ENCODE measurements around the gene MKNK1. TPM values are rescaled to one million over a fixed set of nuclear protein-coding genes. Genes with fewer than 3 reads are reported as not detected.

The MKNK1 gene
- total and polyA plus RNA-seq, 2 of the 8 experiments (the other 6 are each of a cell fraction or from before 2014, with no cell fraction given), result 13.9 to 21.5 TPM

DNA sequence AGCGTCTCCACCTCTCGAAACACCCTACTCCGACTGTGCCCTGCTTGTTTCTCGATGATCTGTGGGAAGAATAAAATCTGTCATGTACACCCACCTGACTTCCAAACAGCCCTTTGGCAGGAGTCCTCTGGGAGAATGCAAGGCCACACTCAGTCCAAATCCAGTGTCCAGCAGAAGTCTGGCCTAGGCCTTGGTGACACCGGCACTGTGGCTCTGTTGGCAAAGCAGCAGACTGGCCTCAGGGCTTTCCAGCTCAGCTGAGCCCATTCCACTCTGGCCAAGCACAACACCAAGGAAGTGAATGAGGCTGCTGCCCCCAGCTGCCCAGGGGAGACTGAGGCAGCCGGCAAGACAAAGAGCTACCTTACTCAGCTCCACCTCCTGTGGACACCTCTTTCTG, 27.5 kb downstream of the MKNK1 start:
- no peak for FAIRE-seq
- no peaks in the 10 kb centered on the region for H3K9me3 ChIP-seq (ENCODE audit: insufficient read depth in 2 of 2, low read depth in 1 of 2, low read length in 1 of 2)
- H2AK5ac ChIP-seq (ENCODE audit: low read depth, low read length), result no peak overlapping the region
- no peak overlapping the region for H3K23ac ChIP-seq (ENCODE audit: insufficient read length)
- H2BK20ac ChIP-seq (ENCODE audit: low read length), result no peak overlapping the region
- no peak overlapping the region for H2BK120ac ChIP-seq (replicated peaks; ENCODE audit: low read depth, low read length)
- H3K36me3 ChIP-seq (ENCODE audit: control insufficient read depth in 2 of 4, insufficient read depth in 4 of 4, low read length in 3 of 4), result peaks cover 0 to 9% (median 0%) of the 10 kb centered on the region in 4 experiments; a peak in 2 of 8 replicates
- H3K79me1 ChIP-seq (ENCODE audit: low read depth, low read length), result no peaks in the 10 kb centered on the region
- no peaks in the 10 kb centered on the region for H4K20me1 ChIP-seq (replicated peaks in 1 of 2; ENCODE audit: control insufficient read depth in 1 of 2, insufficient read depth in 2 of 2, low read length in 2 of 2)
- no peaks in the 10 kb centered on the region for H3K27me3 ChIP-seq (replicated peaks in 1 of 4; ENCODE audit: control insufficient read depth in 3 of 4, extremely low read depth in 1 of 4, insufficient read depth in 3 of 4, low read length in 3 of 4)
- H3K4me2 ChIP-seq (ENCODE audit: insufficient read depth in 1 of 2, low read depth in 2 of 2, low read length in 2 of 2), result no peak overlapping the region
- CTCF ChIA-PET (ENCODE audit: partially characterized antibody), result interaction anchor here (0.7 to 3.1 kb wide), 4 partner anchors 26 to 50 kb away, joined by 3 to 17 read pairs (median 3); partner anchors contain the start of gene MKNK1
- H2BK15ac ChIP-seq (ENCODE audit: low read length), result no peak overlapping the region
- no peak overlapping the region for H3K14ac ChIP-seq (ENCODE audit: insufficient read length)
- no peak overlapping the region for H3K27ac ChIP-seq (ENCODE audit: low read depth, low read length)
- no peak overlapping the region for H3K4me3 ChIP-seq (ENCODE audit: extremely low read depth in 1 of 4, insufficient read depth in 2 of 4, low read depth in 3 of 4, low read length in 4 of 4)
- POLR2A ChIA-PET (ENCODE audit: partially characterized antibody), result interaction anchor here (1.4 kb wide), 1 partner anchor 9 kb away, joined by 4 read pairs; no protein-coding TSS in a partner anchor
- WGBS, 2 experiments (ENCODE audit: extremely low coverage in 1 of 2, insufficient coverage in 1 of 2, insufficient read length in 1 of 2, insufficient replicate concordance in 2 of 2, low coverage in 1 of 2, low lambda C conversion rate in 2 of 2, missing lambda C conversion rate in 1 of 2), result 83% methylated on average over 6 of the region's 6 CpGs; no CpG with 5 or more reads in 1 of the 2 experiments
- no peak overlapping the region; the same call in 1 of the 2 replicates for H2BK5ac ChIP-seq (ENCODE audit: low read depth, low read length)
- H3K4me1 ChIP-seq (replicated peaks in 1 of 4; ENCODE audit: control insufficient read depth in 3 of 4, insufficient read depth in 4 of 4, low read length in 3 of 4), result peaks cover 7 to 11% (median 9%) of the 10 kb centered on the region in 4 experiments; a peak in 6 of 7 replicates
- no peaks in the 10 kb centered on the region for H3K79me2 ChIP-seq (ENCODE audit: control insufficient read depth in 1 of 2, insufficient read depth in 2 of 2, low read length in 2 of 2)
- H3K56ac ChIP-seq (replicated peaks; ENCODE audit: insufficient read length, low read depth, low read length), result no peak overlapping the region
- no peak overlapping the region for H3K18ac ChIP-seq (ENCODE audit: extremely low read depth, low read length)
- no peak overlapping the region for H3K4ac ChIP-seq (replicated peaks; ENCODE audit: insufficient read length, low read depth, low read length)
- no peak overlapping the region for H2AFZ ChIP-seq (ENCODE audit: low read length)
- no peak overlapping the region for H4K91ac ChIP-seq (replicated peaks; ENCODE audit: insufficient read length, low read length)
- H3K23me2 ChIP-seq (ENCODE audit: low read depth, low read length), result no peaks in the 10 kb centered on the region
- no peak overlapping the region for H4K5ac ChIP-seq (ENCODE audit: insufficient read length, low read depth, low read length)
- H3K9ac ChIP-seq (replicated peaks in 1 of 4; ENCODE audit: extremely low read depth in 1 of 4, low read depth in 3 of 4, low read length in 3 of 4), result no peak overlapping the region
- H4K8ac ChIP-seq (ENCODE audit: extremely low read depth, insufficient read depth, low read length), result no peak overlapping the region
- DNase-seq (ENCODE audit: low read depth in 1 of 2, low spot score in 2 of 2), result no peak
- H2BK12ac ChIP-seq (ENCODE audit: low read depth, low read length), result 0 out of 2 replicates have a peak overlapping the region, but pooled peaks have one; percentile 33
- TF ChIP-seq BCL11A (IDR thresholded peaks at IDR 0.05; ENCODE audit: low read depth in 2 of 2, low read length in 2 of 2), result no peak
- no peak for TF ChIP-seq BACH1 (IDR thresholded peaks at IDR 0.05; ENCODE audit: low read length)
- no peak for TF ChIP-seq CTBP2 (IDR thresholded peaks at IDR 0.05; ENCODE audit: borderline replicate concordance, insufficient read depth, insufficient read length, low read length)
- no peak for TF ChIP-seq JUND (IDR thresholded peaks at IDR 0.05; ENCODE audit: low read length)
- TF ChIP-seq, protein P1, sequence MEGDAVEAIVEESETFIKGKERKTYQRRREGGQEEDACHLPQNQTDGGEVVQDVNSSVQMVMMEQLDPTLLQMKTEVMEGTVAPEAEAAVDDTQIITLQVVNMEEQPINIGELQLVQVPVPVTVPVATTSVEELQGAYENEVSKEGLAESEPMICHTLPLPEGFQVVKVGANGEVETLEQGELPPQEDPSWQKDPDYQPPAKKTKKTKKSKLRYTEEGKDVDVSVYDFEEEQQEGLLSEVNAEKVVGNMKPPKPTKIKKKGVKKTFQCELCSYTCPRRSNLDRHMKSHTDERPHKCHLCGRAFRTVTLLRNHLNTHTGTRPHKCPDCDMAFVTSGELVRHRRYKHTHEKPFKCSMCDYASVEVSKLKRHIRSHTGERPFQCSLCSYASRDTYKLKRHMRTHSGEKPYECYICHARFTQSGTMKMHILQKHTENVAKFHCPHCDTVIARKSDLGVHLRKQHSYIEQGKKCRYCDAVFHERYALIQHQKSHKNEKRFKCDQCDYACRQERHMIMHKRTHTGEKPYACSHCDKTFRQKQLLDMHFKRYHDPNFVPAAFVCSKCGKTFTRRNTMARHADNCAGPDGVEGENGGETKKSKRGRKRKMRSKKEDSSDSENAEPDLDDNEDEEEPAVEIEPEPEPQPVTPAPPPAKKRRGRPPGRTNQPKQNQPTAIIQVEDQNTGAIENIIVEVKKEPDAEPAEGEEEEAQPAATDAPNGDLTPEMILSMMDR (IDR thresholded peaks at IDR 0.05; ENCODE audit: control extremely low read depth in 1 of 3, insufficient read depth in 1 of 3, low read depth in 1 of 3, low read length in 3 of 3), result no peak
- TF ChIP-seq TBP (IDR thresholded peaks at IDR 0.05; ENCODE audit: low read depth, low read length), result no peak
- no peak for TF ChIP-seq RNF2 (IDR thresholded peaks at IDR 0.05; ENCODE audit: borderline replicate concordance, low read depth, low read length, missing control alignments, poor library complexity, severe bottlenecking)
- no peak for TF ChIP-seq CBX5 (IDR thresholded peaks at IDR 0.05; ENCODE audit: low read depth, low read length)
- no peak for TF ChIP-seq NANOG (IDR thresholded peaks at IDR 0.05; ENCODE audit: insufficient read depth, low read depth, low read length, poor library complexity, severe bottlenecking)
- TF ChIP-seq EGR1 (IDR thresholded peaks at IDR 0.05; ENCODE audit: borderline replicate concordance, low read depth, low read length), result no peak
- TF ChIP-seq TAF1 (IDR thresholded peaks at IDR 0.05; ENCODE audit: low read depth, low read length), result no peak

Measured in H1 (cell line).